Mesodermal cell (in vitro differentiated cells): ENCODE measurements around the gene PLOD1. TPM values are rescaled to one million over a fixed set of nuclear protein-coding genes. Genes with fewer than 3 reads are reported as not detected.
"Not testable (repeated sequence)": the region's sequence is repeated elsewhere in the genome, so short reads cannot be mapped to it uniquely, and the experiment has no call there.

ENCODE experiments used
- H3K27ac ChIP-seq: 2 replicates; pipeline ENCODE4 v1.7.0; 2013; ENCODE audit warnings: mild to moderate bottlenecking, low read depth, low read length, moderate library complexity; ENCODE audit not compliant: severe bottlenecking
- H3K36me3 ChIP-seq: 2 replicates; pipeline ENCODE4 v1.7.1; 2013; ENCODE audit warnings: mild to moderate bottlenecking, low read length, moderate library complexity; ENCODE audit not compliant: control insufficient read depth, insufficient read depth
- H3K4me1 ChIP-seq: one replicate; pipeline ENCODE4 v1.7.1; 2013; ENCODE audit warnings: mild to moderate bottlenecking, low read length; ENCODE audit not compliant: insufficient read depth, control insufficient read depth, poor library complexity, severe bottlenecking
- H3K4me3 ChIP-seq: 2 replicates; pipeline ENCODE4 v1.7.0; 2013; ENCODE audit warnings: low read length, control low read depth, mild to moderate bottlenecking; ENCODE audit not compliant: insufficient read depth, poor library complexity, severe bottlenecking; ENCODE audit errors: extremely low read depth
- H3K9me3 ChIP-seq: 2 replicates; pipeline ENCODE4 v1.7.1; 2013; ENCODE audit warnings: mild to moderate bottlenecking, low read length, moderate library complexity; ENCODE audit not compliant: control insufficient read depth
- WGBS, 2 experiments: methylation state at CpG; one replicate each; pipeline ENCODE4 v1.1.5; 2013; ENCODE audit warnings: missing lambda C conversion rate in 2 of 2; ENCODE audit not compliant: insufficient coverage in 2 of 2; 5-methylcytosine and 5-hydroxymethylcytosine counted together
- polyA plus RNA-seq, 2 experiments: library from polyadenylated mRNA; stranded (reverse); fragments of 50-300 nt; gene quantifications; one replicate each; pipeline ENCODE4 v1.2.3, GENCODE V29; 2013

Gene PLOD1
- 148 TPM for polyA plus RNA-seq (2013, experiment 1 of 2)
- 133 TPM for polyA plus RNA-seq (2013, experiment 2 of 2)

DNA sequence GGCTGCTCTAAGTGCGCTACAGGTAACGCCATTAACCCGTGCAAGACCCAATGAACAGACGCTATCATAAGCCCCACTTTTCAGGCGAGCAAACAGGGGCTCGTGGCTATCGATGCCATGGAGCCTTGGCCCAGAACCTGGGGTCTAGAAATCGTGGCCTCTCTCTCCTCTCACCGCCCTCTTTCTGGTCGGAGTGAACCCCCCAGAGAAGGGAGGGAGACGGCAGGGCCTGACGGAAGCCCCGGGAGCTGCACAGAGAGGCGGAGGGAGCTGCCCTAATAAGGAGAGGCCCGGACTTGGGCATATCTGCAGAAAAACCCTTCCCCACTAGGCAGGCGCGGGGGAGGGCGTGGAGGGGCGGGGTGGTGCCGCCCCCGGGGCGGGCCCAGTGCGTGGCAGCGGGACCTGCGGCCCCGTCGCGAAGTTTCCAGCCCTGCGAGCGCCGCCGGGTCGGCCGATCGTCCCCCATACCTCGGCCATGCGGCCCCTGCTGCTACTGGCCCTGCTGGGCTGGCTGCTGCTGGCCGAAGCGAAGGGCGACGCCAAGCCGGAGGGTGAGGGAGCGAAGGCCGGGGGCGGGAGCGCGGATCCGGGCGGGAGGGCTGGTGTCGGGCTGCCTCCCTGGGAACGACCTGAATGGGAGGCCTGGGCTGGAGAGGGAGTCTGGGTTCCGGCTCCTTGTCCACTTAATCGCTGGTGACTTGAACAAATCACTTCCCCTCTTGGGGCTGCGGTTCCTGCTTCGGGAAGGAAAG is at the start of gene PLOD1:
PLOD1 (plus strand) TSS at position 416 of the 755 bp plus-strand sequence; CDS start at position 479, 63 bp downstream.
- H3K27ac ChIP-seq: peak within 1 kb of the TSS; percentile 91
- H3K9me3 ChIP-seq: no peaks in the 10 kb centered on the region
- 4 to 7% methylated on average over 20 to 37 of the region's 55 CpGs for WGBS, 2 experiments
- H3K4me3 ChIP-seq: peak within 1 kb of the TSS; percentile 58
- H3K36me3 ChIP-seq: peaks cover 23% of the 10 kb centered on the region
- H3K4me1 ChIP-seq: peaks cover 22% of the 10 kb centered on the region

DNA sequence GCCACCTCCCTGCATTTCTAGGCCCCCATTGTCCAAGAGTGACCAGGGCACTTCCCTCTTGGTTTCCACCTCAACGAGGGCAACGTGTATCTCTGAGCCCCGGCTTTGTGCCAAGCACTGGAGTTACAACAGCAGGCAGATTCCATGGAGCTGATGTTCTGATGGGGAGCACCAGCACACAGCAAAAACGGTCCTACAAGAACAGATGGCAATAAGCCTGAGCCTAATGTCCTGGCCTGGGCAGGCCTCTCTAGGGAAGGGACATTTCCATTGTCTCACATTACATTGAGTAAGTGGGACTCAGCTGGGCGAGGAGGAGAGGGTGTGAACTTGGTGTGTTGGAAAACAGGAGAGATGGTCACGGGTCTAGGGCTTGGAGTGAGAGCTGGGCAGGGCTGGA is 48.6 kb upstream of the PLOD1 start:
- H3K9me3 ChIP-seq: no peaks in the 10 kb centered on the region
- no peak overlapping the region for H3K27ac ChIP-seq
- 90 to 96% methylated on average over 6 of the region's 6 CpGs for WGBS, 2 experiments
- no peaks in the 10 kb centered on the region for H3K36me3 ChIP-seq
- H3K4me3 ChIP-seq: no peak overlapping the region
- H3K4me1 ChIP-seq: peaks cover 4% of the 10 kb centered on the region

- 89 to 96% methylated on average over 17 to 18 of the region's 19 CpGs for WGBS, 2 experiments
- H3K36me3 ChIP-seq: no peaks in the 10 kb centered on the region
- H3K9me3 ChIP-seq: no peaks in the 10 kb centered on the region
- H3K4me3 ChIP-seq: no peak overlapping the region
- H3K4me1 ChIP-seq: peaks cover 4% of the 10 kb centered on the region
- no peak overlapping the region for H3K27ac ChIP-seq
Measured at GRCh38 chr1:11886986-11887665, 47.4 kb upstream of the PLOD1 start.

GRCh38 chr1:11887666-11888007 is 46.9 kb upstream of the PLOD1 start:
- WGBS, 2 experiments: 88 to 93% methylated on average over 6 to 7 of the region's 7 CpGs
- Histone ChIP-seq H3K4me1 (peaks cover 4% of the 10 kb centered on the region), H3K9me3 (no peaks in the 10 kb centered on the region), H3K36me3 (no peaks in the 10 kb centered on the region), H3K27ac (no peak overlapping the region), H3K4me3 (no peak overlapping the region)

GRCh38 chr1:11888206-11888876 is 46.2 kb upstream of the PLOD1 start:
- WGBS, 2 experiments: 91 to 93% methylated on average over 14 to 15 of the region's 15 CpGs
- H3K36me3 ChIP-seq: no peaks in the 10 kb centered on the region

DNA sequence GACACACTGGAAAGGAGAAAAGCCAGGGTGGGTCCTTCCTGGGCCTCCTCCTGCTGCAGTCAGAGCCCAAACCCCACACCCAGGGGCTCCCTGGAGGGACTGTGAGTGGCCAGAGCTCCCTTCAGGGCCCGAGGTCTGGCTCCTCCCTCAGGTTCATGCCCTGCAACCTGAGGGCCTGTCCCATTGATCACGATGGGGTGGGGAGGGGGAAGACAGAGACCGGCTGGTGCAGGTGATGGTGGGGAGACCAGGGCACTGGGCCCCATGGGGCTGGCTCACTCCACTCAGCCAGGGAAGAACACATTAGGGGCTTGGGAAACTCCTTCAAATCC is 45.7 kb upstream of the PLOD1 start:
- Histone ChIP-seq H3K9me3 (no peaks in the 10 kb centered on the region), H3K4me3 (no peak overlapping the region), H3K4me1 (no peaks in the 10 kb centered on the region), H3K27ac (no peak overlapping the region), H3K36me3 (no peaks in the 10 kb centered on the region)
- 60 to 100% methylated on average over 1 to 2 of the region's 3 CpGs for WGBS, 2 experiments

More at GRCh38 chr1:11888206-11888876, 46.2 kb upstream of the PLOD1 start:
- Histone ChIP-seq H3K4me1 (no peaks in the 10 kb centered on the region), H3K27ac (no peak overlapping the region), H3K4me3 (no peak overlapping the region), H3K9me3 (no peaks in the 10 kb centered on the region)

DNA sequence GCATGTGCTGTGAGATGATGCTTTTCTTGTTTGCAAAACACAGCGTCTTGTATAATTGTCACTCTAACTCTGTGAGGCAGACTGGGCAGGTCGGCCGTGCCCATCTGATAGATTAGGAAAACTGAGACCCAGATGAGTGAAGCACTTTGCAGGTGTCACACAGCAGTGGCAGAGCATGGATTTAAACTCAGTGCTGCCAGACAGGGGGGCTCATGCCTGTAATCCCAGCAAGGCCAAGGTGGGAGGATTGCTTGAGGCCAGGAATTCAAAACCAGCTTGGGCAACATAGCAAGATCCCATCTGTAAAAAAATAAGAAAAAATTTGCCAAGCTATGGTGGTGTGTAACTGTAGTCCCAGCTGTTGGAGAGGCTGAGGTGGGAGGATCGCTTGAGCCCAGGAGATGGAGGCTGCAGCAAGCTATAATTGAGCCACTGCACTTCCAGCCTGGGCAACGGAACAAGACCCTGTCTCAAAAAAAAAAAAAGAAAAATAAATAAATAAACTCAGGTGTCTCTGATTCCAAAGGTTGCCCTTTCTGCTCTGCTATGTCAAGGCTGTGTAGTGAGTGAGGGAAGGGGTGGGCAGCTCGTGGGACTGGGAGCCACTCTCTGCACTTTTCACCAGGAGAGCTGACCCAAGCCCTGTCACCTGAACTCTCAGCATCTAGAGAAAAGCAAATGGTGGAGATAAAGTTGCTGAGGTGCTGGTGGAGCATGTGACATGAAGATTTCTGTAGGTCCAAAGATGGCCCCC is 42.9 kb upstream of the PLOD1 start:
- Histone ChIP-seq H3K4me3 (no peak overlapping the region), H3K36me3 (no peaks in the 10 kb centered on the region), H3K9me3 (no peaks in the 10 kb centered on the region), H3K4me1 (no peaks in the 10 kb centered on the region), H3K27ac (no peak overlapping the region)
- WGBS, 2 experiments: 87 to 95% methylated on average over 5 of the region's 6 CpGs

GRCh38 chr1:11893907-11894251 is 40.6 kb upstream of the PLOD1 start:
- H3K36me3 ChIP-seq: no peaks in the 10 kb centered on the region
- 0% methylated on average over 1 of the region's 5 CpGs; no CpG with 5 or more reads in 1 of the 2 experiments for WGBS, 2 experiments
- H3K9me3 ChIP-seq: no peaks in the 10 kb centered on the region
- no peak overlapping the region for H3K4me3 ChIP-seq
- H3K27ac ChIP-seq: no peak overlapping the region
- no peaks in the 10 kb centered on the region for H3K4me1 ChIP-seq

DNA sequence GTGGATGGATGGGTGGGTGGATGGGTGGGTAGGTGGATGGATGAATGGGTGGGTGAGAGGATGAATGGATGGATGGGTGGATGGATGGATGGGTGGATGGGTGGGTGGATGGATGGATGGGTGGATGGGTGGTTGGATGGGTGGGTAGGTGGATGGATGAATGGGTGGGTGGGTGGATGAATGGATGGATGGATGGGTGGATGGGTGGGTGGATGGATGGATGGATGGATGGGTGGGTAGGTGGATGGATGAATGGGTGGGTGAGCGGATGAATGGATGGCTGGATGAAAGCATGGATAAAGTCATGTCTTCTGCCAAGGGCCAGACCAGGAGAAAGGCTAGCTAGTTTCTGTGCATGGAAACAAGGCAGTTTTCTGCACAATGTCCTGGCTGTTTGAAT is 40.0 kb upstream of the PLOD1 start:
- not testable (repeated sequence) for H3K36me3 ChIP-seq, H3K27ac ChIP-seq, H3K4me1 ChIP-seq, H3K9me3 ChIP-seq, H3K4me3 ChIP-seq
- 89 to 90% methylated on average over 1 of the region's 1 CpG for WGBS, 2 experiments

- H3K9me3 ChIP-seq: no peaks in the 10 kb centered on the region
- no peaks in the 10 kb centered on the region for H3K4me1 ChIP-seq
- no peak overlapping the region for H3K27ac ChIP-seq
- 68 to 83% methylated on average over 23 to 33 of the region's 38 CpGs for WGBS, 2 experiments
- H3K36me3 ChIP-seq: no peaks in the 10 kb centered on the region
- H3K4me3 ChIP-seq: no peak overlapping the region
Measured at GRCh38 chr1:11898086-11898785, 36.3 kb upstream of the PLOD1 start.
